ENCODE results near the gene JOSD2.
A peak's percentile ranks its signal among the peaks of the same experiment; 100 is the strongest.

The JOSD2 gene

GRCh38 chr19:50494186-50495019 is 16.6 kb downstream of the JOSD2 start:
- H3K4me3 Mint-ChIP-seq: no peak overlapping the region
- ATAC-seq (no peak), DNase-seq (no peak)
- no peak overlapping the region for H3K27ac Mint-ChIP-seq
- no peaks in the 10 kb centered on the region for H3K9me3 Mint-ChIP-seq
- peaks cover 22% of the 10 kb centered on the region for H3K4me1 Mint-ChIP-seq
- H3K27me3 Mint-ChIP-seq: no peaks in the 10 kb centered on the region

GRCh38 chr19:50493171-50493570 is 17.8 kb downstream of the JOSD2 start:
- no peaks in the 10 kb centered on the region for H3K27me3 Mint-ChIP-seq
- no peak overlapping the region for H3K4me3 Mint-ChIP-seq
- no peaks in the 10 kb centered on the region for H3K9me3 Mint-ChIP-seq
- peaks cover 22% of the 10 kb centered on the region for H3K4me1 Mint-ChIP-seq
- no peak overlapping the region for H3K27ac Mint-ChIP-seq
- DNase-seq (no peak), ATAC-seq (no peak)

GRCh38 chr19:50492303-50493052 is 18.5 kb downstream of the JOSD2 start:
- Mint-ChIP-seq H3K4me3 (peak overlapping the region; percentile 19 to 33), H3K27me3 (no peaks in the 10 kb centered on the region), H3K9me3 (no peaks in the 10 kb centered on the region), H3K4me1 (peaks cover 22% of the 10 kb centered on the region), H3K27ac (peak overlapping the region; percentile 17 to 38)
- ATAC-seq: peak; percentile 92
- no peak for DNase-seq

- peak overlapping the region in 1 of 2 donors; percentile 4 for H3K27ac Mint-ChIP-seq
- ATAC-seq: no peak
Measured at GRCh38 chr19:50490991-50491472, 20.0 kb downstream of the JOSD2 start.

GRCh38 chr19:50490411-50490811 is 20.6 kb downstream of the JOSD2 start:
- peaks cover 22% of the 10 kb centered on the region for H3K4me1 Mint-ChIP-seq
- no peak overlapping the region for H3K27ac Mint-ChIP-seq
- no peak overlapping the region for H3K4me3 Mint-ChIP-seq
- H3K27me3 Mint-ChIP-seq: no peaks in the 10 kb centered on the region
- H3K9me3 Mint-ChIP-seq: no peaks in the 10 kb centered on the region
- DNase-seq (no peak), ATAC-seq (no peak)

More at GRCh38 chr19:50490991-50491472, 20.0 kb downstream of the JOSD2 start:
- H3K4me1 Mint-ChIP-seq: peaks cover 22% of the 10 kb centered on the region
- no peaks in the 10 kb centered on the region for H3K27me3 Mint-ChIP-seq
- DNase-seq: no peak
- H3K9me3 Mint-ChIP-seq: no peaks in the 10 kb centered on the region
- no peak overlapping the region for H3K4me3 Mint-ChIP-seq

GRCh38 chr19:50489461-50490011 is 21.5 kb downstream of the JOSD2 start:
- Mint-ChIP-seq H3K4me1 (peaks cover 22% of the 10 kb centered on the region), H3K27ac (peak overlapping the region in 1 of 2 donors; percentile 3), H3K27me3 (no peaks in the 10 kb centered on the region), H3K9me3 (no peaks in the 10 kb centered on the region), H3K4me3 (no peak overlapping the region)
- no peak for ATAC-seq
- DNase-seq: no peak

- DNase-seq (no peak), ATAC-seq (no peak)
- peak overlapping the region; percentile 6 to 35 for H3K27ac Mint-ChIP-seq
- H3K27me3 Mint-ChIP-seq: no peaks in the 10 kb centered on the region
- H3K9me3 Mint-ChIP-seq: no peaks in the 10 kb centered on the region
- no peak overlapping the region for H3K4me3 Mint-ChIP-seq
- peaks cover 22% of the 10 kb centered on the region for H3K4me1 Mint-ChIP-seq
Measured at GRCh38 chr19:50488389-50489194, 22.4 kb downstream of the JOSD2 start.

GRCh38 chr19:50486823-50487515 is 24.0 kb downstream of the JOSD2 start:
- H3K27me3 Mint-ChIP-seq: no peaks in the 10 kb centered on the region
- no peak overlapping the region for H3K27ac Mint-ChIP-seq
- DNase-seq (peak; percentile 44 to 72), ATAC-seq (peak; percentile 57)
- H3K4me3 Mint-ChIP-seq: no peak overlapping the region
- peaks cover 16% of the 10 kb centered on the region for H3K4me1 Mint-ChIP-seq
- H3K9me3 Mint-ChIP-seq: no peaks in the 10 kb centered on the region

- H3K9me3 Mint-ChIP-seq: no peaks in the 10 kb centered on the region
- H3K27me3 Mint-ChIP-seq: no peaks in the 10 kb centered on the region
- H3K4me3 Mint-ChIP-seq: no peak overlapping the region
- DNase-seq (no peak), ATAC-seq (no peak)
- peak overlapping the region; percentile 56 to 77 for H3K27ac Mint-ChIP-seq
- H3K4me1 Mint-ChIP-seq: peaks cover under 1% of the 10 kb centered on the region
Measured at GRCh38 chr19:50485284-50485955, 25.6 kb downstream of the JOSD2 start.

- DNase-seq (no peak), ATAC-seq (no peak)
- H3K27ac Mint-ChIP-seq: no peak overlapping the region
- H3K4me1 Mint-ChIP-seq: peaks cover 15% of the 10 kb centered on the region
- no peak overlapping the region for H3K4me3 Mint-ChIP-seq
- no peaks in the 10 kb centered on the region for H3K9me3 Mint-ChIP-seq
- H3K27me3 Mint-ChIP-seq: no peaks in the 10 kb centered on the region
Measured at GRCh38 chr19:50482916-50483315, 28.1 kb downstream of the JOSD2 start.

GRCh38 chr19:50482271-50482855 is 28.6 kb downstream of the JOSD2 start:
- DNase-seq: no peak
- Mint-ChIP-seq H3K27me3 (no peaks in the 10 kb centered on the region), H3K9me3 (no peaks in the 10 kb centered on the region), H3K27ac (peak overlapping the region in 1 of 2 donors; percentile 67), H3K4me1 (peaks cover 20% of the 10 kb centered on the region), H3K4me3 (no peak overlapping the region)
- no peak for ATAC-seq

GRCh38 chr19:50481351-50482149 is 29.4 kb downstream of the JOSD2 start:
- peaks cover 28% of the 10 kb centered on the region for H3K4me1 Mint-ChIP-seq
- peak overlapping the region in 1 of 2 donors; percentile 46 for H3K27ac Mint-ChIP-seq
- H3K4me3 Mint-ChIP-seq: no peak overlapping the region
- no peaks in the 10 kb centered on the region for H3K9me3 Mint-ChIP-seq
- ATAC-seq: peak; percentile 60
- DNase-seq: no peak
- H3K27me3 Mint-ChIP-seq: no peaks in the 10 kb centered on the region

All from stimulated activated naive CD8-positive, alpha-beta T cell treated with anti-CD3 and anti-CD28 coated beads, Interleukin-15, amount 100 ng/mL, for 72 hours (primary cell).